ENCODE data around the gene CRYGN. TPM values are rescaled to one million over a fixed set of nuclear protein-coding genes. Genes with fewer than 3 reads are reported as not detected.

The CRYGN gene
- total RNA-seq, 2 donors from 2014 or later, result 0.35 TPM; not detected in 1

GRCh38 chr7:151390598-151391357 is 49.2 kb downstream of the CRYGN start:
- H3K4me3 ChIP-seq, result no peak overlapping the region
- no peak overlapping the region for H3K27ac ChIP-seq
- H3K27me3 ChIP-seq (replicated peaks; ENCODE audit: insufficient read depth), result no peaks in the 10 kb centered on the region
- no peaks in the 10 kb centered on the region for H3K9me3 ChIP-seq
- peaks cover 5 to 17% of the 10 kb centered on the region in 2 donors for H3K4me1 ChIP-seq (ENCODE audit: control insufficient read depth in 1 of 2, low read depth in 2 of 2)
- no peak for ATAC-seq (ENCODE audit: insufficient number of reproducible peaks, low FRiP score, low read depth)
- no peak for DNase-seq (ENCODE audit: low spot score)
- TF ChIP-seq CTCF (IDR thresholded peaks at IDR 0.05), result no peak
- no peaks in the 10 kb centered on the region for H3K36me3 ChIP-seq

GRCh38 chr7:151389768-151390597 is 50.0 kb downstream of the CRYGN start:
- peaks cover 9 to 25% of the 10 kb centered on the region in 2 donors for H3K4me1 ChIP-seq (ENCODE audit: control insufficient read depth in 1 of 2, low read depth in 2 of 2)
- no peak for ATAC-seq (ENCODE audit: insufficient number of reproducible peaks, low FRiP score, low read depth)

GRCh38 chr7:151389096-151389767 is 50.7 kb downstream of the CRYGN start:
- H3K36me3 ChIP-seq, result no peaks in the 10 kb centered on the region
- no peak for TF ChIP-seq CTCF (IDR thresholded peaks at IDR 0.05)
- ATAC-seq (ENCODE audit: insufficient number of reproducible peaks, low FRiP score, low read depth), result no peak

More at GRCh38 chr7:151389768-151390597, 50.0 kb downstream of the CRYGN start:
- Histone ChIP-seq H3K9me3 (no peaks in the 10 kb centered on the region), H3K4me3 (no peak overlapping the region), H3K27me3 (replicated peaks; ENCODE audit: insufficient read depth) (no peaks in the 10 kb centered on the region), H3K27ac (no peak overlapping the region), H3K36me3 (no peaks in the 10 kb centered on the region)
- TF ChIP-seq CTCF (IDR thresholded peaks at IDR 0.05), result no peak
- no peak for DNase-seq (ENCODE audit: low spot score)

GRCh38 chr7:151388430-151388829 is 51.5 kb downstream of the CRYGN start:
- Histone ChIP-seq H3K9me3 (no peaks in the 10 kb centered on the region), H3K4me1 (ENCODE audit: control insufficient read depth in 1 of 2, low read depth in 2 of 2) (peaks cover 9 to 28% of the 10 kb centered on the region in 2 donors), H3K27ac (no peak overlapping the region), H3K36me3 (no peaks in the 10 kb centered on the region), H3K4me3 (no peak overlapping the region), H3K27me3 (replicated peaks; ENCODE audit: insufficient read depth) (no peaks in the 10 kb centered on the region)
- no peak for TF ChIP-seq CTCF (IDR thresholded peaks at IDR 0.05)
- DNase-seq (ENCODE audit: low spot score) (no peak), ATAC-seq (ENCODE audit: insufficient number of reproducible peaks, low FRiP score, low read depth) (no peak)

More at GRCh38 chr7:151389096-151389767, 50.7 kb downstream of the CRYGN start:
- H3K27ac ChIP-seq, result no peak overlapping the region
- H3K4me3 ChIP-seq, result no peak overlapping the region
- peaks cover 9 to 28% of the 10 kb centered on the region in 2 donors for H3K4me1 ChIP-seq (ENCODE audit: control insufficient read depth in 1 of 2, low read depth in 2 of 2)
- H3K27me3 ChIP-seq (replicated peaks; ENCODE audit: insufficient read depth), result no peaks in the 10 kb centered on the region
- H3K9me3 ChIP-seq, result no peaks in the 10 kb centered on the region
- no peak for DNase-seq (ENCODE audit: low spot score)

GRCh38 chr7:151388007-151388297 is 52.0 kb downstream of the CRYGN start:
- Histone ChIP-seq H3K9me3 (no peaks in the 10 kb centered on the region), H3K27me3 (replicated peaks; ENCODE audit: insufficient read depth) (no peaks in the 10 kb centered on the region), H3K36me3 (no peaks in the 10 kb centered on the region), H3K4me3 (no peak overlapping the region), H3K27ac (no peak overlapping the region), H3K4me1 (ENCODE audit: control insufficient read depth in 1 of 2, low read depth in 2 of 2) (peaks cover 9 to 28% of the 10 kb centered on the region in 2 donors)
- no peak for ATAC-seq (ENCODE audit: insufficient number of reproducible peaks, low FRiP score, low read depth)
- TF ChIP-seq CTCF (IDR thresholded peaks at IDR 0.05), result no peak
- DNase-seq (ENCODE audit: low spot score), result no peak

Measured in thoracic aorta (tissue), 2 donors.